Measurements from ENCODE around the gene UBL3. TPM values are rescaled to one million over a fixed set of nuclear protein-coding genes. Genes with fewer than 3 reads are reported as not detected.

Gene UBL3
- total RNA-seq, 1 experiment from 2014 or later = 11.1 TPM

DNA sequence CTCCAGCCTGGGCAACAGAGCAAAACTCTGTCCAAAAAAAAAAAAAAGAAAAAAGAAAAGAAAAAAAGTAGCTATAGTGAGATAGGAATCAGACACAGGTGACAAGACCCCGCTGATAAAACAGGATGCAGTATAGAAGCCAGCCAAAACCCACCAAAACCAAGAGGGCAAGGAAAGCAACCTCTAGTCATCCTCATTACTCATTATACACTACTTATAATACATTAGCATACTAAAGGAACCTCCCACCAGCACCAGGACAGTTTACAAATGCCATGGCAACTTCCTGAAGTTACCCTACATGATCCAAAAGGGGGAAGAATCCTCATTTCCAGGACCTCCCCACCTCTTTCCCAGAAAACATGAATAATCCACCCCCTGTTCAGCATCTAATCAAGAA, 35.6 kb upstream of the UBL3 start:
- TF ChIP-seq, protein P1, sequence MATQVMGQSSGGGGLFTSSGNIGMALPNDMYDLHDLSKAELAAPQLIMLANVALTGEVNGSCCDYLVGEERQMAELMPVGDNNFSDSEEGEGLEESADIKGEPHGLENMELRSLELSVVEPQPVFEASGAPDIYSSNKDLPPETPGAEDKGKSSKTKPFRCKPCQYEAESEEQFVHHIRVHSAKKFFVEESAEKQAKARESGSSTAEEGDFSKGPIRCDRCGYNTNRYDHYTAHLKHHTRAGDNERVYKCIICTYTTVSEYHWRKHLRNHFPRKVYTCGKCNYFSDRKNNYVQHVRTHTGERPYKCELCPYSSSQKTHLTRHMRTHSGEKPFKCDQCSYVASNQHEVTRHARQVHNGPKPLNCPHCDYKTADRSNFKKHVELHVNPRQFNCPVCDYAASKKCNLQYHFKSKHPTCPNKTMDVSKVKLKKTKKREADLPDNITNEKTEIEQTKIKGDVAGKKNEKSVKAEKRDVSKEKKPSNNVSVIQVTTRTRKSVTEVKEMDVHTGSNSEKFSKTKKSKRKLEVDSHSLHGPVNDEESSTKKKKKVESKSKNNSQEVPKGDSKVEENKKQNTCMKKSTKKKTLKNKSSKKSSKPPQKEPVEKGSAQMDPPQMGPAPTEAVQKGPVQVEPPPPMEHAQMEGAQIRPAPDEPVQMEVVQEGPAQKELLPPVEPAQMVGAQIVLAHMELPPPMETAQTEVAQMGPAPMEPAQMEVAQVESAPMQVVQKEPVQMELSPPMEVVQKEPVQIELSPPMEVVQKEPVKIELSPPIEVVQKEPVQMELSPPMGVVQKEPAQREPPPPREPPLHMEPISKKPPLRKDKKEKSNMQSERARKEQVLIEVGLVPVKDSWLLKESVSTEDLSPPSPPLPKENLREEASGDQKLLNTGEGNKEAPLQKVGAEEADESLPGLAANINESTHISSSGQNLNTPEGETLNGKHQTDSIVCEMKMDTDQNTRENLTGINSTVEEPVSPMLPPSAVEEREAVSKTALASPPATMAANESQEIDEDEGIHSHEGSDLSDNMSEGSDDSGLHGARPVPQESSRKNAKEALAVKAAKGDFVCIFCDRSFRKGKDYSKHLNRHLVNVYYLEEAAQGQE (IDR thresholded peaks at IDR 0.05; ENCODE audit: insufficient read depth in 1 of 2, low read depth in 2 of 2, low read length in 1 of 2) = no peak
- TF ChIP-seq, protein P2, sequence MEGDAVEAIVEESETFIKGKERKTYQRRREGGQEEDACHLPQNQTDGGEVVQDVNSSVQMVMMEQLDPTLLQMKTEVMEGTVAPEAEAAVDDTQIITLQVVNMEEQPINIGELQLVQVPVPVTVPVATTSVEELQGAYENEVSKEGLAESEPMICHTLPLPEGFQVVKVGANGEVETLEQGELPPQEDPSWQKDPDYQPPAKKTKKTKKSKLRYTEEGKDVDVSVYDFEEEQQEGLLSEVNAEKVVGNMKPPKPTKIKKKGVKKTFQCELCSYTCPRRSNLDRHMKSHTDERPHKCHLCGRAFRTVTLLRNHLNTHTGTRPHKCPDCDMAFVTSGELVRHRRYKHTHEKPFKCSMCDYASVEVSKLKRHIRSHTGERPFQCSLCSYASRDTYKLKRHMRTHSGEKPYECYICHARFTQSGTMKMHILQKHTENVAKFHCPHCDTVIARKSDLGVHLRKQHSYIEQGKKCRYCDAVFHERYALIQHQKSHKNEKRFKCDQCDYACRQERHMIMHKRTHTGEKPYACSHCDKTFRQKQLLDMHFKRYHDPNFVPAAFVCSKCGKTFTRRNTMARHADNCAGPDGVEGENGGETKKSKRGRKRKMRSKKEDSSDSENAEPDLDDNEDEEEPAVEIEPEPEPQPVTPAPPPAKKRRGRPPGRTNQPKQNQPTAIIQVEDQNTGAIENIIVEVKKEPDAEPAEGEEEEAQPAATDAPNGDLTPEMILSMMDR (IDR thresholded peaks at IDR 0.05) = no peak
- TF ChIP-seq SIN3A (IDR thresholded peaks at IDR 0.05; ENCODE audit: borderline replicate concordance, insufficient read depth, low read depth, low read length) (no peak), POLR2AphosphoS5 (IDR thresholded peaks at IDR 0.05; ENCODE audit: low read depth, low read length) (no peak), TCF7L2 (IDR thresholded peaks at IDR 0.05; ENCODE audit: low read depth, low read length) (no peak)
- POLR2A ChIA-PET = interaction anchor here (0.7 kb wide), 1 partner anchor 84 kb away, joined by 7 read pairs; no protein-coding TSS in a partner anchor
- Histone ChIP-seq H3K27me3 (ENCODE audit: control insufficient read depth, insufficient read depth, low read length) (no peaks in the 10 kb centered on the region), H3K36me3 (ENCODE audit: control insufficient read depth, insufficient read depth, low read length) (no peaks in the 10 kb centered on the region), H3K27ac (ENCODE audit: low read length) (no peak overlapping the region), H3K4me1 (ENCODE audit: control insufficient read depth, insufficient read depth, low read length) (no peaks in the 10 kb centered on the region), H3K4me3 (ENCODE audit: low read depth in 2 of 2, low read length in 2 of 2) (no peak overlapping the region), H3K9me3 (ENCODE audit: control insufficient read depth, insufficient read depth, low read depth, low read length) (no peaks in the 10 kb centered on the region)
- CTCF ChIA-PET = no interaction called here
- intact Hi-C loops (cut with micrococcal nuclease; ENCODE audit: unreplicated experiment) (no loop called here), in situ Hi-C loops (cut with HindIII; ENCODE audit: low pct_unique_long_range_greater_than_20kb, low sequenced_read_pairs) (no loop called here)
- no peak for DNase-seq (ENCODE audit: low read depth, low spot score)
- ATAC-seq = no peak
- BruUV-seq (replicated peaks) = no TSS peak

DNA sequence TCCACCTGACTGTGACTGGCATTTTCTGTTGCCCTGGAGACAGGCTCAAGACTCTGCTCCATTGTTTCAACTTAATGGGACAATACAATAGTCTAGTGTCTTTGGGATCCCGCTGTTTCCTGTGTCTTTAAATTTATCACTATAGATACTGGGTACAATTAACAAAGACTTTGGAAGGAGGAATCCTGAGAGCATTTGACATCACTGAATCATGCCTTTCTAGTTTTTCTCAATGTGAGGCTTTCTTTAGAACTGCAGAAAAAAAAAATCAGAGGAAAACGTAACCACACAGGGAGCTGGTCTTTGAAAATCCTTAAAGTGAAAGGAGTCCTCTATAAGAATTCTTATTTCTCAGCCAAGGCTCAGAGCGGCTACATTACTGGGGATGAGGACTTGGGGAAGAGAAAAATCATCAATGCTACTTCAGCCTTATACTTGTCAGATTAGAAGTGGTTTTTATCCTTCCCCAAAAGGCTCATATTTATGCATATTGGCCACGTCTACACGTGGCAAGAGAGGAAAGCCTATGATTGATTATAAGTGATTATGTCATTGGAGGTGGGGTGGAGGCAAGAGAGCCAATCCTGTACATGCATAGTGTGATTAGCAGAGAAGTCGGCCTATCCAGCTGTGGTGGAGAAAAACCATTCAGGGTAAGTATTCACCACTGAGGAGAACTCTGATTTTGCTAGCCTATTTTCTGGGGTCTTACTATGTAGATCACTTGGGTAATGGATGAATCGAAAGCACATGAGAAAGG, 34.4 kb upstream of the UBL3 start:
- ATAC-seq (no peak), DNase-seq (ENCODE audit: low read depth, low spot score) (no peak)
- H3K27me3 ChIP-seq (ENCODE audit: control insufficient read depth, insufficient read depth, low read length) = no peaks in the 10 kb centered on the region
- in situ Hi-C loops (cut with HindIII; ENCODE audit: low pct_unique_long_range_greater_than_20kb, low sequenced_read_pairs) (no loop called here), intact Hi-C loops (cut with micrococcal nuclease; ENCODE audit: unreplicated experiment) (no loop called here)
- no TSS peak for BruUV-seq (replicated peaks)
- H3K9me3 ChIP-seq (ENCODE audit: control insufficient read depth, insufficient read depth, low read depth, low read length) = no peaks in the 10 kb centered on the region
- H3K27ac ChIP-seq (ENCODE audit: low read length) = no peak overlapping the region
- ChIA-PET CTCF (no interaction called here), POLR2A (no interaction called here)
- TF ChIP-seq SIN3A (IDR thresholded peaks at IDR 0.05; ENCODE audit: borderline replicate concordance, insufficient read depth, low read depth, low read length) (no peak), TCF7L2 (IDR thresholded peaks at IDR 0.05; ENCODE audit: low read depth, low read length) (no peak)
- TF ChIP-seq, protein P2 (IDR thresholded peaks at IDR 0.05) = no peak
- H3K36me3 ChIP-seq (ENCODE audit: control insufficient read depth, insufficient read depth, low read length) = no peaks in the 10 kb centered on the region
- no peaks in the 10 kb centered on the region for H3K4me1 ChIP-seq (ENCODE audit: control insufficient read depth, insufficient read depth, low read length)
- H3K4me3 ChIP-seq (ENCODE audit: low read depth in 2 of 2, low read length in 2 of 2) = no peak overlapping the region
